ENCODE data around the gene CCDC71. TPM values are rescaled to one million over a fixed set of nuclear protein-coding genes. Genes with fewer than 3 reads are reported as not detected.
A peak's percentile ranks its signal among the peaks of the same experiment; 100 is the strongest.

The CCDC71 gene
- total and polyA plus RNA-seq, 2 of the 13 experiments (the other 11 are each of a cell fraction or from before 2014, with no cell fraction given): 9.7 to 14.3 TPM

DNA sequence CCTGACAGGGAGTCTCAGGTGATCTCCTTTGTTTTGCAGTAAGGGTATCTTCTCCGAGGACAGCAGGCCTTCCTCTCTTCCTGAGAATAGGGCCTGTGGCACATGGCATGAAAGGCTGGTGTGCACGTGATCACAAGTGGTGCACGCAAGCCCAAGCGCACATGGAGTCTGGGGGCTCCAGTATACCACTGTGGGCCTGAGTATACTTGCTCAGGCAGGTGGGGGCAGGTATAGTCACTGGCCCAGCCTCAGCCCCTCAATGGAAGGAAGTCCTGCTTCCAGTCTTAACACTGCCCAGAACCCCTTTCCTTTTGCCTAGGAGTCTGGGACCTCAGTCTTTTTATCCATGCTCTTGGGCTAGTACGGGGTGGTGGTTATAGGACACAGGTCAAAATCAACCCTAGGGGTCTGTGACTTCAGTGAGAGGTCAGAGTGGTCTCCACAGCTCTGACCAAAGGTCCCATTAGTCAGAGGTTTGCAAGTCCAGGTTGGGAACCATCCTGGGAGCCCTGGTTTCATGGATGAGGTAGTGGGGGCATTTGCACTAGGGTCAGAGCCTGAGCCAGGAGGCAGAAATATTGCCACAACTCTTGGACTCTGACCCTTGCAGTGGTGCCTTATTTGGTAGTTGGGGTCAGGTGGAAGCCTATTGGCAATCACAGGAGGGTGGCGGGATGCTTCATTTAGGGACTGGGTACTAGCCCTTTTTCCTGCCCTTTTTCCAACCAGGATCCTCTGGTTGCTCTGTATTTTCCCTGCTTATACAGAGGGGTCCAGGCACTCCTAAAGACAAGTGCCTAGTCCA, 823 bp upstream of the CCDC71 start (continued):
- no peak for TF ChIP-seq ADNP (CRISPR knock-in tag; IDR thresholded peaks at IDR 0.05)
- no peak for TF ChIP-seq ZNF446 (CRISPR knock-in tag; IDR thresholded peaks at IDR 0.05)
- TF ChIP-seq ZNF543 (CRISPR knock-in tag; IDR thresholded peaks at IDR 0.05): no peak
- no peak for TF ChIP-seq SOX6 (IDR thresholded peaks at IDR 0.05)
- 0 out of 2 replicates have a peak, but pooled peaks have one; percentile 12 for TF ChIP-seq SOX6 (CRISPR knock-in tag; IDR thresholded peaks at IDR 0.05)
- no peak for TF ChIP-seq MAFG (CRISPR knock-in tag; IDR thresholded peaks at IDR 0.05)
- TF ChIP-seq ZNF329 (CRISPR knock-in tag; IDR thresholded peaks at IDR 0.05; ENCODE audit: low read depth): no peak
- no peak for TF ChIP-seq GABPB1 (CRISPR knock-in tag; IDR thresholded peaks at IDR 0.05)
- TF ChIP-seq, protein P1, sequence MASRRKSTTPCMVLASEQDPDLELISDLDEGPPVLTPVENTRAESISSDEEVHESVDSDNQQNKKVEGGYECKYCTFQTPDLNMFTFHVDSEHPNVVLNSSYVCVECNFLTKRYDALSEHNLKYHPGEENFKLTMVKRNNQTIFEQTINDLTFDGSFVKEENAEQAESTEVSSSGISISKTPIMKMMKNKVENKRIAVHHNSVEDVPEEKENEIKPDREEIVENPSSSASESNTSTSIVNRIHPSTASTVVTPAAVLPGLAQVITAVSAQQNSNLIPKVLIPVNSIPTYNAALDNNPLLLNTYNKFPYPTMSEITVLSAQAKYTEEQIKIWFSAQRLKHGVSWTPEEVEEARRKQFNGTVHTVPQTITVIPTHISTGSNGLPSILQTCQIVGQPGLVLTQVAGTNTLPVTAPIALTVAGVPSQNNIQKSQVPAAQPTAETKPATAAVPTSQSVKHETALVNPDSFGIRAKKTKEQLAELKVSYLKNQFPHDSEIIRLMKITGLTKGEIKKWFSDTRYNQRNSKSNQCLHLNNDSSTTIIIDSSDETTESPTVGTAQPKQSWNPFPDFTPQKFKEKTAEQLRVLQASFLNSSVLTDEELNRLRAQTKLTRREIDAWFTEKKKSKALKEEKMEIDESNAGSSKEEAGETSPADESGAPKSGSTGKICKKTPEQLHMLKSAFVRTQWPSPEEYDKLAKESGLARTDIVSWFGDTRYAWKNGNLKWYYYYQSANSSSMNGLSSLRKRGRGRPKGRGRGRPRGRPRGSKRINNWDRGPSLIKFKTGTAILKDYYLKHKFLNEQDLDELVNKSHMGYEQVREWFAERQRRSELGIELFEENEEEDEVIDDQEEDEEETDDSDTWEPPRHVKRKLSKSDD (CRISPR knock-in tag; IDR thresholded peaks at IDR 0.05; ENCODE audit: low read depth): no peak
- TF ChIP-seq, protein P2, sequence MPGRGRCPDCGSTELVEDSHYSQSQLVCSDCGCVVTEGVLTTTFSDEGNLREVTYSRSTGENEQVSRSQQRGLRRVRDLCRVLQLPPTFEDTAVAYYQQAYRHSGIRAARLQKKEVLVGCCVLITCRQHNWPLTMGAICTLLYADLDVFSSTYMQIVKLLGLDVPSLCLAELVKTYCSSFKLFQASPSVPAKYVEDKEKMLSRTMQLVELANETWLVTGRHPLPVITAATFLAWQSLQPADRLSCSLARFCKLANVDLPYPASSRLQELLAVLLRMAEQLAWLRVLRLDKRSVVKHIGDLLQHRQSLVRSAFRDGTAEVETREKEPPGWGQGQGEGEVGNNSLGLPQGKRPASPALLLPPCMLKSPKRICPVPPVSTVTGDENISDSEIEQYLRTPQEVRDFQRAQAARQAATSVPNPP (CRISPR knock-in tag; IDR thresholded peaks at IDR 0.05): no peak
- TF ChIP-seq, protein P3, sequence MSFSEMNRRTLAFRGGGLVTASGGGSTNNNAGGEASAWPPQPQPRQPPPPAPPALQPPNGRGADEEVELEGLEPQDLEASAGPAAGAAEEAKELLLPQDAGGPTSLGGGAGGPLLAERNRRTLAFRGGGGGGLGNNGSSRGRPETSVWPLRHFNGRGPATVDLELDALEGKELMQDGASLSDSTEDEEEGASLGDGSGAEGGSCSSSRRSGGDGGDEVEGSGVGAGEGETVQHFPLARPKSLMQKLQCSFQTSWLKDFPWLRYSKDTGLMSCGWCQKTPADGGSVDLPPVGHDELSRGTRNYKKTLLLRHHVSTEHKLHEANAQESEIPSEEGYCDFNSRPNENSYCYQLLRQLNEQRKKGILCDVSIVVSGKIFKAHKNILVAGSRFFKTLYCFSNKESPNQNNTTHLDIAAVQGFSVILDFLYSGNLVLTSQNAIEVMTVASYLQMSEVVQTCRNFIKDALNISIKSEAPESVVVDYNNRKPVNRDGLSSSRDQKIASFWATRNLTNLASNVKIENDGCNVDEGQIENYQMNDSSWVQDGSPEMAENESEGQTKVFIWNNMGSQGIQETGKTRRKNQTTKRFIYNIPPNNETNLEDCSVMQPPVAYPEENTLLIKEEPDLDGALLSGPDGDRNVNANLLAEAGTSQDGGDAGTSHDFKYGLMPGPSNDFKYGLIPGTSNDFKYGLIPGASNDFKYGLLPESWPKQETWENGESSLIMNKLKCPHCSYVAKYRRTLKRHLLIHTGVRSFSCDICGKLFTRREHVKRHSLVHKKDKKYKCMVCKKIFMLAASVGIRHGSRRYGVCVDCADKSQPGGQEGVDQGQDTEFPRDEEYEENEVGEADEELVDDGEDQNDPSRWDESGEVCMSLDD (CRISPR knock-in tag; IDR thresholded peaks at IDR 0.05; ENCODE audit: borderline replicate concordance): no peak
- TF ChIP-seq SOX13 (IDR thresholded peaks at IDR 0.05): no peak
- TF ChIP-seq SOX13 (CRISPR knock-in tag; conservative IDR thresholded peaks at IDR 0.05 in 1 of 2, IDR thresholded peaks at IDR 0.05 in 1 of 2): no peak
- no peak for TF ChIP-seq ZSCAN25 (CRISPR knock-in tag; IDR thresholded peaks at IDR 0.05)
- TF ChIP-seq SIN3B (IDR thresholded peaks at IDR 0.05; ENCODE audit: low read length): no peak
- TF ChIP-seq, protein P4, sequence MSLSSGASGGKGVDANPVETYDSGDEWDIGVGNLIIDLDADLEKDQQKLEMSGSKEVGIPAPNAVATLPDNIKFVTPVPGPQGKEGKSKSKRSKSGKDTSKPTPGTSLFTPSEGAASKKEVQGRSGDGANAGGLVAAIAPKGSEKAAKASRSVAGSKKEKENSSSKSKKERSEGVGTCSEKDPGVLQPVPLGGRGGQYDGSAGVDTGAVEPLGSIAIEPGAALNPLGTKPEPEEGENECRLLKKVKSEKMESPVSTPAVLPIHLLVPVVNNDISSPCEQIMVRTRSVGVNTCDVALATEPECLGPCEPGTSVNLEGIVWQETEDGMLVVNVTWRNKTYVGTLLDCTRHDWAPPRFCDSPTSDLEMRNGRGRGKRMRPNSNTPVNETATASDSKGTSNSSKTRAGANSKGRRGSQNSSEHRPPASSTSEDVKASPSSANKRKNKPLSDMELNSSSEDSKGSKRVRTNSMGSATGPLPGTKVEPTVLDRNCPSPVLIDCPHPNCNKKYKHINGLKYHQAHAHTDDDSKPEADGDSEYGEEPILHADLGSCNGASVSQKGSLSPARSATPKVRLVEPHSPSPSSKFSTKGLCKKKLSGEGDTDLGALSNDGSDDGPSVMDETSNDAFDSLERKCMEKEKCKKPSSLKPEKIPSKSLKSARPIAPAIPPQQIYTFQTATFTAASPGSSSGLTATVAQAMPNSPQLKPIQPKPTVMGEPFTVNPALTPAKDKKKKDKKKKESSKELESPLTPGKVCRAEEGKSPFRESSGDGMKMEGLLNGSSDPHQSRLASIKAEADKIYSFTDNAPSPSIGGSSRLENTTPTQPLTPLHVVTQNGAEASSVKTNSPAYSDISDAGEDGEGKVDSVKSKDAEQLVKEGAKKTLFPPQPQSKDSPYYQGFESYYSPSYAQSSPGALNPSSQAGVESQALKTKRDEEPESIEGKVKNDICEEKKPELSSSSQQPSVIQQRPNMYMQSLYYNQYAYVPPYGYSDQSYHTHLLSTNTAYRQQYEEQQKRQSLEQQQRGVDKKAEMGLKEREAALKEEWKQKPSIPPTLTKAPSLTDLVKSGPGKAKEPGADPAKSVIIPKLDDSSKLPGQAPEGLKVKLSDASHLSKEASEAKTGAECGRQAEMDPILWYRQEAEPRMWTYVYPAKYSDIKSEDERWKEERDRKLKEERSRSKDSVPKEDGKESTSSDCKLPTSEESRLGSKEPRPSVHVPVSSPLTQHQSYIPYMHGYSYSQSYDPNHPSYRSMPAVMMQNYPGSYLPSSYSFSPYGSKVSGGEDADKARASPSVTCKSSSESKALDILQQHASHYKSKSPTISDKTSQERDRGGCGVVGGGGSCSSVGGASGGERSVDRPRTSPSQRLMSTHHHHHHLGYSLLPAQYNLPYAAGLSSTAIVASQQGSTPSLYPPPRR (CRISPR knock-in tag; IDR thresholded peaks at IDR 0.05; ENCODE audit: borderline replicate concordance): no peak
- no peak for TF ChIP-seq MTA3 (CRISPR knock-in tag; IDR thresholded peaks at IDR 0.05)

Measured in HepG2 (cell line).